ENCODE measurements around the gene DEFB131A.
"Not testable (repeated sequence)": the region's sequence is repeated elsewhere in the genome, so short reads cannot be mapped to it uniquely, and the experiment has no call there.

GRCh38 chr4:9442355-9442754 lies 1.9 kb upstream of the DEFB131A start:
- TF ChIP-seq POLR2AphosphoS5, POLR2A (IDR thresholded peaks at IDR 0.05): not testable (repeated sequence)
- TF ChIP-seq, protein P1, sequence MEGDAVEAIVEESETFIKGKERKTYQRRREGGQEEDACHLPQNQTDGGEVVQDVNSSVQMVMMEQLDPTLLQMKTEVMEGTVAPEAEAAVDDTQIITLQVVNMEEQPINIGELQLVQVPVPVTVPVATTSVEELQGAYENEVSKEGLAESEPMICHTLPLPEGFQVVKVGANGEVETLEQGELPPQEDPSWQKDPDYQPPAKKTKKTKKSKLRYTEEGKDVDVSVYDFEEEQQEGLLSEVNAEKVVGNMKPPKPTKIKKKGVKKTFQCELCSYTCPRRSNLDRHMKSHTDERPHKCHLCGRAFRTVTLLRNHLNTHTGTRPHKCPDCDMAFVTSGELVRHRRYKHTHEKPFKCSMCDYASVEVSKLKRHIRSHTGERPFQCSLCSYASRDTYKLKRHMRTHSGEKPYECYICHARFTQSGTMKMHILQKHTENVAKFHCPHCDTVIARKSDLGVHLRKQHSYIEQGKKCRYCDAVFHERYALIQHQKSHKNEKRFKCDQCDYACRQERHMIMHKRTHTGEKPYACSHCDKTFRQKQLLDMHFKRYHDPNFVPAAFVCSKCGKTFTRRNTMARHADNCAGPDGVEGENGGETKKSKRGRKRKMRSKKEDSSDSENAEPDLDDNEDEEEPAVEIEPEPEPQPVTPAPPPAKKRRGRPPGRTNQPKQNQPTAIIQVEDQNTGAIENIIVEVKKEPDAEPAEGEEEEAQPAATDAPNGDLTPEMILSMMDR (IDR thresholded peaks at IDR 0.05 in 8 of 11, conservative IDR thresholded peaks at IDR 0.05 in 3 of 11): not testable (repeated sequence)
